Stimulated activated CD4-positive, alpha-beta T cell treated with anti-CD3 and anti-CD28 coated beads, Interleukin-12 subunit alpha, Interleukin-12 subunit beta, amount 100 ng/mL, for 24 hours (primary cell): ENCODE measurements around the gene TUBB8.
A peak's percentile ranks its signal among the peaks of the same experiment; 100 is the strongest.
"Not testable (repeated sequence)": the region's sequence is repeated elsewhere in the genome, so short reads cannot be mapped to it uniquely, and the experiment has no call there.

Experiments used
- DNase-seq, 2 experiments: peaks; one replicate each; pipeline ENCODE4 v3.0.0-alpha.2; 2020; ENCODE audit warnings: low read depth in 2 of 2

The TUBB8 gene

DNA sequence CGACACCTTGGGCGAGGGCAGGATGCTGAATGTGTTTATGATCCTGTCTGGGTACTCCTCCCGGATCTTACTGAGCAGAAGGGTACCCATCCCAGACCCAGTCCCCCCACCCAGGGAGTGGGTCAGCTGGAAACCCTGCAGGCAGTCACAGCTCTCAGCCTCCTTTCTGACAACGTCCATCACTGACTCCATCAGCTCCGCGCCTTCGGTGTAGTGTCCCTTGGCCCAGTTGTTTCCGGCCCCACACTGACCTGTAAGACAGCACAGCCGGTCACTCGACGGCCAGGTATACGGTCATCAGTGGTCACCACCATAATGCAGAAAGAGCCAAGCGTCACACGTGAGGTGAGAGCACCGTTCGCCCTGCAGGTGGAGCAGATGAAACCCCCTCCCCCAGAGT, 1.2 kb downstream of the TUBB8 start:
- not testable (repeated sequence) for DNase-seq

DNA sequence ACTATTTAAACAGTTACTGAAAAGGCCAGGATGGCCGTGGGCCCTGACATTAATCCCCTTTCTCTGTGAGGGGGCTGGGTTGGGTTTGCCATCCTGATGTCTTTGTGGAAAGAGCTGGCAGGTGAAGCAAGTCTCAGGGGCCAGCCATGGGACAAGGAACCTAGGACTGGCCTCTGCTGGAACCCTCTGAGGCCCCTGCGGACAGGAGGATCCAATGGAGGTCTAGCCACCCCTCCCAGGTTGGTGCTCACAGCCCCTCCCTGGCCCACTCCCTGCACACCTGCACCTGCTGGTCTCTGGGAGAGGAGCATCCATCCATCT, 35.8 kb downstream of the TUBB8 start:
- not testable (repeated sequence) for DNase-seq

DNA sequence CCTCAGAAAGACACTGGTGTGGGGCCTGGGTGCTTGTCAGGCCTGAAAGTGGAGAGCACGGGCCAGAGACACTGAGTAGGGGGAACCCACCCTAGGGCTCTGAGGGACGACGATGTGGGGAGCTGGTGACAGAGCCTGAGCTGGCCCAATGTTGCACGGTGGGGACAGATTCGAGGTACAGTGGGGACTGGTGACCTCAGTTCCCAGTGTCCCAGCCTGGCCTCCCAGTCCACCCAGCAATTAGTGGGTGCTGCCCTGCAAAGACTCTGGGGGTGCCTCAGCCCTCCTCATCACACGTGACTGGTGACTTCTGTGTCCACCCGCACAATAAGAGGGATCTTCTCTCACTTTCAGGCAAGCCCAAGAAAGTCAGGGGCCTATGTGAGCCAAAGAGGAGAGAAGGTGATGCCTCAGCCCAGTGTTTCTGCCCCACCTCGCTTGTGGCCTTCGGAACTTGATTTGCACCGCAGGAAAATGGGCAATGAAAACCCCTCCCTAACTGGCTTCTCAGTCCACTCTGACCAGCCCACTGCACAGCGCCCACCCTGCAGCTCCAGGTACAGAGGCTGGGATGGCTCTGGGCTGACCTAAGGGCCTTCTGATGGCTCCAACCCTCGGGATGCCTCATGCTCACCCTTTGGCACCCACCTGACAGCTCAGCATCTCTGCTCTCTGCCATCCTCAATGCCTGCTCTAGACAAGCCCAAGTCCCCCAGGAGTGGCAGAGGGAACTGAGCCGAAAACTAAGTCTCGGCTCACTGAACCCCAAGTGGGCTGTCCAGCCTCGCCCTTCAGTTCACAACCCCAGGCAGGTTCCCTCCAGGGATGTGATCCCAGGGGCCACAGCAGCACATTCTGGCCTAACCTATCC, 36.4 kb downstream of the TUBB8 start:
- DNase-seq = not testable (repeated sequence)

DNA sequence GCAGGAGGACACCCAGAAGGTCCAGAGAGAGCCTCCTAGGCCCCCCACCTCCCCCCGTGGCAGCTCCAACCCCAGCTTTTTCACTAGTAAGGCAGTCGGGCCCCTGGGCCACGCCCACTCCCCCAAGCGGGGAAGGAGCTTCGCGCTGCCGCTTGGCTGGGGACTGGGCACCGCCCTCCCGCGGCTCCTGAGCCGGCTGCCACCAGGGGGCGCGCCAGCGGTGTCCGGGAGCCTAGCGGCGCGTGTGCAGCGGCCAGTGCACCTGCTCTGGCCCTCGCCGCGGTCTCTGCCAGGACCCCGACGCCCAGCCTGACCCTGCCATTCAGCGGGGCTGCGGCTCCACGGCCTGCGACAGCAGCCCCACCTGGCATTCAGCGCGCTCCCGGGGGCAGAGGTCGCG, 37.8 kb downstream of the TUBB8 start:
- peak in 1 of 2 experiments; percentile 4 for DNase-seq

DNA sequence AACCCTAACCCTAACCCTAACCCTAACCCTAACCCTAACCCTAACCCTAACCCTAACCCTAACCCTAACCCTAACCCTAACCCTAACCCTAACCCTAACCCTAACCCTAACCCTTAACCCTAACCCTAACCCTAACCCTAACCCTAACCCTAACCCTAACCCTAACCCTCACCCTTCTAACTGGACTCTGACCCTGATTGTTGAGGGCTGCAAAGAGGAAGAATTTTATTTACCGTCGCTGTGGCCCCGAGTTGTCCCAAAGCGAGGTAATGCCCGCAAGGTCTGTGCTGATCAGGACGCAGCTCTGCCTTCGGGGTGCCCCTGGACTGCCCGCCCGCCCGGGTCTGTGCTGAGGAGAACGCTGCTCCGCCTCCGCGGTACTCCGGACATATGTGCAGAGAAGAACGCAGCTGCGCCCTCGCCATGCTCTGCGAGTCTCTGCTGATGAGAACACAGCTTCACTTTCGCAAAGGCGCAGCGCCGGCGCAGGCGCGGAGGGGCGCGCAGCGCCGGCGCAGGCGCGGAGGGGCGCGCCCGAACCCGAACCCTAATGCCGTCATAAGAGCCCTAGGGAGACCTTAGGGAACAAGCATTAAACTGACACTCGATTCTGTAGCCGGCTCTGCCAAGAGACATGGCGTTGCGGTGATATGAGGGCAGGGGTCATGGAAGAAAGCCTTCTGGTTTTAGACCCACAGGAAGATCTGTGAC, 38.7 kb downstream of the TUBB8 start:
- not testable (repeated sequence) for DNase-seq
